HG03097 (cell line): ENCODE results near the gene DGCR8.
"Not testable (repeated sequence)": the region's sequence is repeated elsewhere in the genome, so short reads cannot be mapped to it uniquely, and the experiment has no call there.

Experiments
- ATAC-seq: cut with Tn5 transposase; IDR thresholded peaks from one replicate; pipeline ENCODE4 v1.9.1; 2021; ENCODE audit not compliant: unreplicated experiment, low FRiP score

DGCR8 gene

DNA sequence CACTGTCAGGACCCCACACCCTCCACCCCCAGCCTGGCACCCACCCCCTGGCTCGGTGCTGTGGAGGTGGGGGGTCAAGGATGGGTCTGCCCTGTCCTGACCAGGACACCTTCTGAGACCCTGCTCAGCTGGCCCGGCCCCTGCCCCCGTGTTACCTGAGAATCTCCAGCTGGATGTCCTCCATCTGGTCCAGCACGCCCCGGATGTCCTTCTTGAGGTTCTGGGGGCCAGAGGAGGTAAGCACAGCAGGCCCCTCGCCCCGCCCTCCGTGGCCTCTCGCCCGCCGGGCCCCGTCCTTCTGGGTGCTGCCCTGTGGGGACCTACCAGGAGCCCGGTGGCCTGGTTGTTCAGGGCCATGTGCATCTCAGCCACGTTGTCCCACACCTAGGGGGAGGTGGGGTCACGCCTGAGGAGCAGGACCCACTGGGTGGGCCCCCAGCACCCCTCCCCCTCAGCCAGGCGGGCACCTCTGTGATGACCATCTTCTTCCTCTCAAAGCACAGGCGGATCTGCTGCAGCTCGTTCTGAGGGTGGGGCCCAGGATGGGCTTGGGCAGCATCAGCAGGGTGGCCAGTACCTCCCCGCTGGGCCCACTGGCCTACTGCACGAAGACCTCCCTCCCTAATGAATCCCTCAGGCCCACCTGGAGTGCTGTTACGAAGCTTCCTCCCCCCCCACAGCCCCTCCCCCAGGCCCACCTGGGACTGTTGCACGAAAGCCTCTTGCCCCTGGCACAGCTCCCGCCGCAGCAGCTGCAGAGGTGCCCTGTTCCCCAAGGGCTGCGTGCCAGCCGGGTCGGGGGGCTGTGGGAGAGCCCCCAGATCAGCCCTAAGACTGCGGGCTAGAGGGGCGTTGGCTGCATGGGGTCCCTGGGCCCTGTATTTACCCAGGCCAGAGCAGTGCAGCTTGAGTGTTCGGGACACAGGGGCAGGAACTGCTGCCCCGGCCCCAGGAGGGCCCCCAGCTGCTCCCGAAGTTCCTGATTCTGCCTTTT lies 69.5 kb downstream of the DGCR8 start:
- no peak for ATAC-seq

GRCh38 chr22:20150381-20151275 lies 70.6 kb downstream of the DGCR8 start, which contains the start of gene CCDC188:
TSS of gene CCDC188 (minus strand) at chr22:20151055. CDS start at chr22:20150986, 69 bp downstream.
- no peak for ATAC-seq

- ATAC-seq = no peak
These were observed 71.2 kb downstream of the DGCR8 start for GRCh38 chr22:20151276-20151588.

GRCh38 chr22:20152464-20152890 lies 72.4 kb downstream of the DGCR8 start:
- no peak for ATAC-seq

GRCh38 chr22:20153945-20154344 lies 73.9 kb downstream of the DGCR8 start:
- no peak for ATAC-seq

- ATAC-seq = no peak
These were observed 74.7 kb downstream of the DGCR8 start for GRCh38 chr22:20154602-20155187.

DNA sequence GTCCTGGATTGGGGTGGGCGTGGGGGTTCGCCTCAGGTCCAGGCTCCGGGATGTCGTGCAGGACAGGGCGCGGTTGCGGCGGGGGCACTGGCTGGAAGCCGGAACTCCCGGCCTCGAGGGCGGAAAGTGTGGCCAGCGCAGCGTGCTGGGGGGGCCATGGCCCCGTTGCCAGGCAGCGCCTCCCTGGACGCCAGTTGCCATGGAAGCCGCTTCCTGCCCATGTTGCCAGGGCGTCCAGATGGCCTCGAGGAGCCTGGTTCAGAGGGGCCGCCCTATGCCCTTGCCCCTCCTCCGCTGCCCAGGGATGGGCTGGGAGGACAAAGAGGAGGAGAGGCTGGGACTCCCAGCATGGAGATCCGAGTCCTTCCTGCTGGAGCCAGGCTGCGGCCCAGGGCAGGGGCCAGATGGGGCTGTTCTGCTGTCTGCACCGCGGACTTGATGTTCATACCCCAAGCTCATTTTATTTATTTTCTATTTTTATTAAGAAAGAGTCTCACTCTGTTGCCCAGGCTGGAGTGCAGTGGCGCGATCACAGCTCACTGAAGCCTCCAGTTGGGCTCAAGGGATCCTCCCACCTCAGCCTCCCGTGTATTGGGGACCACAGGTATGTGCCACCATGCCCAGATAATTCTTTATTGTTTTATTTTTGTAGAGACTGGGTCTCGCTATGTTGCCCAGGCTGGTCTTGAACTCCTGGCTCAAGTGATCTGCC lies 75.4 kb downstream of the DGCR8 start:
- ATAC-seq = no peak

DNA sequence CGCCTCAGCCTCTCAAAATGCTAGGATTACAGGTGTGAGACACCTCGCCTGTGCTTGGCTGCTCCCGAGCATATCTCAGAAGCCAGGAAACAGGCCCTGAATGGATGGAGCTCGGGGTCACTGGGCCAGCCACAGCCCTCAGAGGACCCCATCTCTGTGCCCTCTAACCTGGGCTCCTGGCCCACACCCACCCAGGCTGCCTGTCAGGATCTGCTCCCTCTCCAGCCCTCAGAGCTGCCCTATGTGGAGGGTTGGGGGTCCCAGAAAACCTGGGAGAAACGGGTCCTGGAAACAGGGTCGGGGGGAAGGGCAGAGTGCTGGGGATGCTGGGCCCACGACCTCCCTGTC lies 76.0 kb downstream of the DGCR8 start:
- ATAC-seq = no peak

- ATAC-seq = no peak
These were observed 76.8 kb downstream of the DGCR8 start for GRCh38 chr22:20156611-20157429.

- ATAC-seq = no peak
These were observed 77.6 kb downstream of the DGCR8 start for GRCh38 chr22:20157430-20158183.

DNA sequence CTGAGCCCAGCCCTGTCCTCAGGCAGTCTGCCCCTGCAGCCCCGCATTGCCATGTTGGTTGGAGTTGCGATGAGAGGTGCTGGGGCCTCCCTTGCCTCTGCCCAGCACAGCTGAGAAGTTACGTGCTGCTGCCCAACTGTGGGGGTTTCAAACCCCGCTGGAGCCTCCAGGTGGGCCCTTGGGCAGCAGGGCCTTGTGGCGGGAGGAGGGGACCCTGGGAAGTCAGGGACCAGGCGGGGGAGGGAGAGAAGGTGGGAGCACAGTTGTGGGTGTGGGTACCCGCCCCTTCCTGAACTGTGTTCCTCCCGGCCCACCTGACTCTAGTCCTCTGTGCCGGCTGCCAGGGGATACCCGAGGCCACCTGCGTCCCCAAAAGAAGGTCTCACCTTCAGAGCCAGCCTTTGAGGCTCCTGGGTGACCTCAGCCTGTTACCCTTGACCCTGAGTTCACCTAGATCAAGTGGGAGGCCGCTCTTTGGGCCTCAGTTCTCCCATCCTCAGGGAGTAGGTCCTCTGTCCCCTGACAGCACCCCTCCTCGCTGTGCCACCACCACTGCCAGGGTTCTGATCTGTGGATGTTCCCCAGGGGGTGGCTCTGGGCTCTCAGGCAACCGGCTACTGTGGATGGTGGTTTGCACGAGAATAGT lies 78.5 kb downstream of the DGCR8 start:
- no peak for ATAC-seq

GRCh38 chr22:20159076-20159475 lies 79.0 kb downstream of the DGCR8 start:
- no peak for ATAC-seq

- not testable (repeated sequence) for ATAC-seq
These were observed 79.5 kb downstream of the DGCR8 start for GRCh38 chr22:20159531-20159930.

DNA sequence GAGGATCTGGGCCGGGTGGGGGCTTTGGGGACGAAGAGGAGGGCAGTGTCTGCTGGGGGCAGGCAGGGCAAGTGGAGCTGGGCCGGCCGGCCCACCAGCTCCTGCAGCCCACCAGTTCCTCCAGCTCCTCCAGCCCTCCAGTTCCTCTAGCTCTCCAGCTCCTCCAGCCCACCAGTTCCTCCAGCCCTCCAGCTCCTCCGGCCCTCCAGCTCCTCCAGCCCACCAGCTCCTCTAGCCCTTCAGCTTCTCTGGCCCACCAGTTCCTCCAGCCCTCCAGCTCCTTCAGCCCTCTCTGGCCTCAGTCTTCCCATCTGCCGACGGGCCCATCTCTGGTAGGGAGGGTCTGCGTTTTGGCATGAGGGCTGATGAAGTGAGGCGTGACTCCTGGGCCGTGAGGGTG lies 80.0 kb downstream of the DGCR8 start:
- ATAC-seq = no peak
